A549 (cell line): ENCODE measurements around the gene NUFIP1.

ENCODE experiments used
- BHLHE40 ChIP-seq: IDR thresholded peaks from 2 replicates; pipeline ENCODE4 v1.6.1; 2012; ENCODE audit warnings: low read depth, low read length, inconsistent platforms
- CBX8 ChIP-seq: fragments of 200-600 bp; sonication (generic); IDR thresholded peaks from 2 replicates; pipeline ENCODE4 v1.6.1; 2016
- CTCF ChIP-seq: fragments of >200 bp; sonication (Bioruptor Twin); formaldehyde crosslinking; IDR thresholded peaks from 3 replicates; pipeline ENCODE4 v1.5.1; 2016
- ELK1 ChIP-seq: fragments of 150-350 bp; IDR thresholded peaks from 2 replicates; pipeline ENCODE4 v1.6.1; 2014; ENCODE audit warnings: low read depth, mild to moderate bottlenecking, low read length
- EP300 ChIP-seq, 2 experiments: fragments of >200 bp; sonication (Bioruptor Twin); formaldehyde crosslinking; IDR thresholded peaks; 2 replicates in 1 of 2; 3 replicates in 1 of 2; pipeline ENCODE4 v1.6.1; 2016 to 2017
- ESRRA ChIP-seq: fragments of 150-350 bp; IDR thresholded peaks from 2 replicates; pipeline ENCODE4 v1.6.1; 2014; ENCODE audit warnings: mild to moderate bottlenecking, low read length, borderline replicate concordance
- NR3C1 ChIP-seq: fragments of >200 bp; sonication (Bioruptor Twin); formaldehyde crosslinking; IDR thresholded peaks from 3 replicates; pipeline ENCODE4 v1.6.1; 2017
- POLR2A ChIP-seq: IDR thresholded peaks from 2 replicates; pipeline ENCODE4 v1.6.1; 2012; ENCODE audit warnings: mild to moderate bottlenecking, low read length
- RFX5 ChIP-seq: fragments of 450-650 bp; IDR thresholded peaks from 2 replicates; pipeline ENCODE4 v1.7.1; 2014; ENCODE audit warnings: antibody characterized with exemption, mild to moderate bottlenecking, moderate library complexity
- TP53 ChIP-seq: fragments of 250-450 bp; sonication (Bioruptor Pico); IDR thresholded peaks from 2 replicates; pipeline ENCODE4 v1.5.0; 2021; ENCODE audit warnings: mild to moderate bottlenecking, moderate library complexity
- ZFP36 ChIP-seq: fragments of 450-650 bp; IDR thresholded peaks from 2 replicates; pipeline ENCODE4 v1.6.1; 2014; ENCODE audit warnings: borderline replicate concordance; ENCODE audit not compliant: partially characterized antibody

- TF ChIP-seq CTCF (no peak), RFX5 (no peak), EP300 (IDR thresholded peaks at IDR 0.05) (no peak), ESRRA (no peak), ELK1 (no peak), CBX8 (no peak), BHLHE40 (peak; percentile 85), NR3C1 (no peak), ZFP36 (no peak), TP53 (CRISPR knock-in tag) (no peak), POLR2A (peak; percentile 60)
Measured at GRCh38 chr13:44989071-44989889, at the start of gene NUFIP1, which contains the start of gene GPALPP1.
